DOHH2 (cell line): ENCODE data around the gene NLRP13.

Experiments used
- H3F3A ChIP-seq: fragments of 200-600 bp; sonication (generic), shearing (Covaris generic); 2 replicates; pipeline ENCODE4 v1.6.0; 2016; ENCODE audit warnings: antibody characterized with exemption, mild to moderate bottlenecking; ENCODE audit not compliant: control insufficient read depth, insufficient read depth
- H3K27ac ChIP-seq: fragments of 200-600 bp; sonication (generic); 2 replicates; pipeline ENCODE4 v1.5.1; 2014; ENCODE audit warnings: low read depth, mild to moderate bottlenecking, low read length, moderate library complexity
- H3K27me3 ChIP-seq: fragments of 200-600 bp; sonication (generic); 2 replicates; pipeline ENCODE4 v1.6.1; 2014; ENCODE audit warnings: mild to moderate bottlenecking, low read length, mixed read lengths; ENCODE audit not compliant: control insufficient read depth
- H3K36me3 ChIP-seq: fragments of 200-600 bp; sonication (generic); 2 replicates; pipeline ENCODE4 v1.6.1; 2014; ENCODE audit warnings: mild to moderate bottlenecking, low read length, moderate library complexity, mixed read lengths; ENCODE audit not compliant: control insufficient read depth
- H3K4me1 ChIP-seq: fragments of 200-600 bp; sonication (generic); 2 replicates; pipeline ENCODE4 v1.6.1; 2014; ENCODE audit warnings: mild to moderate bottlenecking, low read length, mixed read lengths; ENCODE audit not compliant: control insufficient read depth
- H3K4me2 ChIP-seq: fragments of 200-600 bp; sonication (generic); 2 replicates; pipeline ENCODE4 v1.6.0; 2014; ENCODE audit warnings: mild to moderate bottlenecking, low read length, moderate library complexity
- H3K4me3 ChIP-seq: fragments of 200-600 bp; sonication (generic); 2 replicates; pipeline ENCODE4 v1.5.1; 2014; ENCODE audit warnings: mild to moderate bottlenecking, low read length, mixed read lengths
- H3K79me2 ChIP-seq: fragments of 200-600 bp; sonication (generic); 2 replicates; pipeline ENCODE4 v1.6.1; 2014; ENCODE audit warnings: mild to moderate bottlenecking, low read length, mixed read lengths; ENCODE audit not compliant: control insufficient read depth
- H3K9me2 ChIP-seq: fragments of 200-600 bp; sonication (generic); replicated peaks from 2 replicates; pipeline ENCODE4 v1.6.1; 2014; ENCODE audit warnings: mild to moderate bottlenecking, low read length, mixed read lengths; ENCODE audit not compliant: control insufficient read depth
- H3K9me3 ChIP-seq: fragments of 200-600 bp; sonication (generic); 2 replicates; pipeline ENCODE4 v1.6.1; 2014; ENCODE audit warnings: antibody characterized with exemption, low read length, mixed read lengths; ENCODE audit not compliant: control insufficient read depth, insufficient read depth
- H4K20me1 ChIP-seq: fragments of 200-600 bp; sonication (generic); 2 replicates; pipeline ENCODE4 v1.6.0; 2014; ENCODE audit warnings: low read depth, mild to moderate bottlenecking, antibody characterized with exemption, low read length, moderate library complexity; ENCODE audit not compliant: control insufficient read depth, insufficient read depth
- CTCF ChIP-seq: fragments of 200-600 bp; sonication (generic); IDR thresholded peaks from one replicate; pipeline ENCODE4 v1.5.1; 2014; ENCODE audit warnings: antibody characterized with exemption, mild to moderate bottlenecking, low read depth, low read length; ENCODE audit not compliant: poor library complexity, severe bottlenecking
- EZH2phosphoT487 ChIP-seq: fragments of 200-600 bp; sonication (generic); IDR thresholded peaks from 2 replicates; pipeline ENCODE4 v1.6.1; 2017; ENCODE audit warnings: borderline replicate concordance, mild to moderate bottlenecking, antibody characterized with exemption, low read length, moderate library complexity, mixed read lengths

Gene NLRP13

GRCh38 chr19:55931936-55932386 is at the start of gene NLRP13:
Gene NLRP13 (minus strand): TSS chr19:55932336. CDS start chr19:55932311, 25 bp downstream.
- Histone ChIP-seq H3F3A (no peaks in the 10 kb centered on the region), H3K4me2 (no peak within 1 kb of the TSS), H3K27ac (no peak within 1 kb of the TSS), H3K9me3 (no peaks in the 10 kb centered on the region), H3K79me2 (no peaks in the 10 kb centered on the region), H3K4me3 (no peak within 1 kb of the TSS), H4K20me1 (no peaks in the 10 kb centered on the region), H3K9me2 (no peaks in the 10 kb centered on the region), H3K36me3 (no peaks in the 10 kb centered on the region), H3K4me1 (no peaks in the 10 kb centered on the region), H3K27me3 (no peaks in the 10 kb centered on the region)
- TF ChIP-seq CTCF = no peak
- TF ChIP-seq EZH2phosphoT487 = no peak

- Histone ChIP-seq H3K9me2 (no peaks in the 10 kb centered on the region), H3K4me3 (no peak overlapping the region), H3K79me2 (no peaks in the 10 kb centered on the region), H3K4me2 (no peak overlapping the region), H3K27me3 (no peaks in the 10 kb centered on the region), H3K9me3 (no peaks in the 10 kb centered on the region), H3K36me3 (no peaks in the 10 kb centered on the region), H3K27ac (no peak overlapping the region), H4K20me1 (no peaks in the 10 kb centered on the region), H3K4me1 (no peaks in the 10 kb centered on the region), H3F3A (no peaks in the 10 kb centered on the region)
- TF ChIP-seq CTCF (no peak), EZH2phosphoT487 (no peak)
Measured at GRCh38 chr19:55980415-55980814, 48.3 kb upstream of the NLRP13 start.

- Histone ChIP-seq H3K27ac (no peak overlapping the region), H3K27me3 (no peaks in the 10 kb centered on the region), H4K20me1 (no peaks in the 10 kb centered on the region), H3K9me3 (no peaks in the 10 kb centered on the region; the same call in 1 of the 2 replicates), H3K36me3 (no peaks in the 10 kb centered on the region), H3K4me2 (no peak overlapping the region), H3K9me2 (no peaks in the 10 kb centered on the region), H3K4me1 (no peaks in the 10 kb centered on the region), H3K79me2 (no peaks in the 10 kb centered on the region), H3K4me3 (no peak overlapping the region), H3F3A (no peaks in the 10 kb centered on the region)
- TF ChIP-seq CTCF = no peak
- no peak for TF ChIP-seq EZH2phosphoT487
Measured at GRCh38 chr19:55973982-55974381, 41.8 kb upstream of the NLRP13 start.
